Measurements from ENCODE around the gene MAGEA11.

- TF ChIP-seq CTCF (conservative IDR thresholded peaks at IDR 0.05; ENCODE audit: low read depth in 2 of 2) (no peak), EZH2 (IDR thresholded peaks at IDR 0.05; ENCODE audit: low read depth, unreplicated experiment) (no peak), POLR2AphosphoS5 (IDR thresholded peaks at IDR 0.05; ENCODE audit: low read depth) (no peak), JUNB (IDR thresholded peaks at IDR 0.05; ENCODE audit: unreplicated experiment) (no peak), CREB1 (CRISPR knock-in tag; IDR thresholded peaks at IDR 0.05; ENCODE audit: low read depth) (no peak), EZH2phosphoT487 (IDR thresholded peaks at IDR 0.05; ENCODE audit: unreplicated experiment) (no peak), ETS1 (IDR thresholded peaks at IDR 0.05) (no peak), REST (IDR thresholded peaks at IDR 0.05; ENCODE audit: unreplicated experiment) (no peak)
Measured at GRCh38 chrX:149757206-149758067, 45.6 kb downstream of the MAGEA11 start.

All from GM23338 (cell line).